Left lung (tissue), 10 donors: ENCODE data around the gene ZRANB2. TPM values are rescaled to one million over a fixed set of nuclear protein-coding genes. Genes with fewer than 3 reads are reported as not detected.

Experiments used
- ATAC-seq: fragments of 200-7000 bp; cut with Tn5 transposase; one replicate; pipeline ENCODE4 v1.9.1; 2020; ENCODE audit warnings: moderate library complexity
- DNase-seq, 4 donors: peaks; one replicate each; pipeline ENCODE4 v3.0.0-alpha.2; 2013 to 2020
- H3K27ac ChIP-seq, 2 donors: fragments of 200-600 bp; sonication (generic) in 1 of 2; one replicate each; pipeline versions ENCODE4 v1.5.0 to v1.8.0; 2020 to 2021
- H3K27me3 ChIP-seq, 2 donors: fragments of 200-600 bp; sonication (generic) in 1 of 2; one replicate each; pipeline versions ENCODE4 v1.5.0 to v1.8.0; 2020 to 2021
- H3K36me3 ChIP-seq, 2 donors: fragments of 200-600 bp; sonication (generic) in 1 of 2; one replicate each; pipeline versions ENCODE4 v1.5.0 to v1.8.0; 2020 to 2021
- H3K4me1 ChIP-seq, 2 donors: fragments of 200-600 bp; one replicate each; pipeline ENCODE4 v1.8.0; 2021
- H3K4me3 ChIP-seq, 2 donors: fragments of 200-600 bp; sonication (generic) in 1 of 2; one replicate each; pipeline versions ENCODE4 v1.5.0 to v1.8.0; 2020 to 2021; ENCODE audit warnings: mild to moderate bottlenecking in 1 of 2
- H3K9me3 ChIP-seq, 2 donors: fragments of 200-600 bp; sonication (generic) in 1 of 2; one replicate each; pipeline versions ENCODE4 v1.5.0 to v1.8.0; 2020 to 2021
- intact Hi-C, 2 donors: fragments of 100-400 bp; cut with DNase I; formaldehyde crosslinking; loops; one replicate each; pipeline versions ENCODE4 v1.11.2 to v1.14.2; 2022
- polyA plus RNA-seq, 6 donors: library from polyadenylated mRNA; unstranded; fragments of 120-200 nt; gene quantifications; one replicate each; pipeline ENCODE4 v1.2.1, GENCODE V29; 2013; ENCODE audit not compliant: insufficient read length in 6 of 6
- total RNA-seq, 2 donors: library from RNA; stranded (reverse); fragmentation: NEBNext Ultra II Directional; extraction: Animal tissue kit (Norgen Biotek cat#: 25700); gene quantifications; one replicate each; pipeline ENCODE4 v1.2.1, GENCODE V29; 2021
- TF ChIP-seq, protein P1 (sequence below), 2 donors: fragments of 200-600 bp; sonication (generic) in 1 of 2; IDR thresholded peaks; one replicate each; pipeline versions ENCODE4 v1.5.0 to v1.8.0; 2021; ENCODE audit warnings: antibody characterized with exemption in 2 of 2
- donor health status: DM: no; HTN: yes; CAD: no.
- donor health status: DM: no; HTN: no; CAD: no.

Gene ZRANB2
- total and polyA plus RNA-seq, 8 donors, result 69.8 to 244 (median 229) TPM

DNA sequence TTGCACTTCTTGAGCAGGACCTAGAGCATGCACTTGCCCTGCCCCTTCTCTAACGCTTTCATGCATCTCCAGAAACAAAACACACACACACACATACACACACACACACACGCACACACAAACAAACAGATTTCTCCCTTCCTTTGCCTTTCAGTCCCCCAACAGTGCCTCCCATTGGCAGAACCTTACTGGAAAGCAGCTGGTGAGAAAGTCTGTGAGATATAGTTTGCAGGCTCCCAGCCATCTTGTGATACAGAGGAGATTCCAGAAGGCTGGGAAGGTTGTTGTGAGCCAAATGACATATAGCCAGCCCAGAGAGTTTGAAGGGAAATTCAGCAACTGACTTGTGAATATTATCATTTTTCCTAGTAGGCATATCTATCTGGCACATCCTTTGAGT is 35.9 kb upstream of the ZRANB2 start:
- no peak for ATAC-seq
- Histone ChIP-seq H3K27ac (no peak overlapping the region), H3K27me3 (no peaks in the 10 kb centered on the region), H3K36me3 (no peaks in the 10 kb centered on the region), H3K4me3 (no peak overlapping the region), H3K4me1 (no peaks in the 10 kb centered on the region), H3K9me3 (peaks cover 0 to 9% of the 10 kb centered on the region in 2 donors)
- intact Hi-C loops, result no loop called here
- DNase-seq, result peak in 1 of 4 donors; percentile 3
- TF ChIP-seq, protein P1, sequence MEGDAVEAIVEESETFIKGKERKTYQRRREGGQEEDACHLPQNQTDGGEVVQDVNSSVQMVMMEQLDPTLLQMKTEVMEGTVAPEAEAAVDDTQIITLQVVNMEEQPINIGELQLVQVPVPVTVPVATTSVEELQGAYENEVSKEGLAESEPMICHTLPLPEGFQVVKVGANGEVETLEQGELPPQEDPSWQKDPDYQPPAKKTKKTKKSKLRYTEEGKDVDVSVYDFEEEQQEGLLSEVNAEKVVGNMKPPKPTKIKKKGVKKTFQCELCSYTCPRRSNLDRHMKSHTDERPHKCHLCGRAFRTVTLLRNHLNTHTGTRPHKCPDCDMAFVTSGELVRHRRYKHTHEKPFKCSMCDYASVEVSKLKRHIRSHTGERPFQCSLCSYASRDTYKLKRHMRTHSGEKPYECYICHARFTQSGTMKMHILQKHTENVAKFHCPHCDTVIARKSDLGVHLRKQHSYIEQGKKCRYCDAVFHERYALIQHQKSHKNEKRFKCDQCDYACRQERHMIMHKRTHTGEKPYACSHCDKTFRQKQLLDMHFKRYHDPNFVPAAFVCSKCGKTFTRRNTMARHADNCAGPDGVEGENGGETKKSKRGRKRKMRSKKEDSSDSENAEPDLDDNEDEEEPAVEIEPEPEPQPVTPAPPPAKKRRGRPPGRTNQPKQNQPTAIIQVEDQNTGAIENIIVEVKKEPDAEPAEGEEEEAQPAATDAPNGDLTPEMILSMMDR (IDR thresholded peaks at IDR 0.05), result no peak

DNA sequence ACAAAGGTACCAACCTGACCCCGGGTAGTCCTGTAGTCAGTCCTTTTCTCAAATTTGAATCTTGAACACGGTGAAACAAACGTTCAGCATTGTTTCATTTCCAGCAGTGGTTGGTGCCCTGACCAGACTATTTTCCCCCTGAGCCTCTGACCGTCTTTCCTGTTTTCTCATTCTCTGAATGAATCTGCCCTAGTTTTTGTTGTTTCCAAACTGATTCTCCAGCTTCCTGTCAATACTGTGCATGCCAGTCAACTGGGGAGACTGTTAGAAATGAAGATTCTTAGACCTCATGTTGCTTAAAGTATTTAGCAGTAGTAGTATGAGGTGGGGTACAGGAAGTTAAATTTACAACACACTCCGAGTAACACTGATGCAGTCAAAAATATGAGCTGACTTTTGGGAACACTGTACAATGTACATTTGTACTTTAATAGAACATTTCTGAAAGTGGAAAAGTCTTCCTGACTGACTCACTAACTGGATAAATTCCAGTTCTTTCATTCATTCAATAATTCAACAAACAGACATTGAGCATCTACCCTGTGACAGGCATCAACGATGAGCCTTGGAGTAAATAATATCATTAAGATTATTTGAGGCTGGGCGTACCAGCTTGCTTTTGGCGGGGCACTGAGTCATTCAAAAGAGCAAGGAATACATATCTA is 26.0 kb upstream of the ZRANB2 start:
- intact Hi-C loops, result no loop called here
- ATAC-seq, result no peak
- TF ChIP-seq, protein P1 (IDR thresholded peaks at IDR 0.05), result no peak

DNA sequence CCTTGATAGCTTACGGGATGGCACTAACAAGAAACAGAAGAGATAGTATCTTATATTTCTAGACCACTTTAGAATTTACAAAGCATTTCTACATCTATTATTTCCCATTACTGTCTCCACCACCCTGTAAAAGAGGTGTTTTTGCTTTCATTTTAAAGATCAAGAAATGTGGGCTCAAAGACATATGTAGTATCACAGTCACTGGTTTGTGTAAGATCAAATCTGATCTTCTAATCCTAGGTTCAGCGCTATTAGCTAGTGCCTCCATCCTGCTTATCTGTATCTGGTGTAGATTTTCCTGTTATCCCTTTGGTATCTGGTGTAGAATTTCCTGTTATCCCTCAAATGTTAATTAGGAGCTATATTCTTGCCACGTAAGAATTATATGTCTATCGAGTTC is 23.6 kb upstream of the ZRANB2 start:
- H3K36me3 ChIP-seq, result no peaks in the 10 kb centered on the region
- no peaks in the 10 kb centered on the region for H3K9me3 ChIP-seq
- H3K4me3 ChIP-seq, result no peak overlapping the region
- H3K27me3 ChIP-seq, result no peaks in the 10 kb centered on the region
- TF ChIP-seq, protein P1 (IDR thresholded peaks at IDR 0.05), result no peak
- DNase-seq (no peak), ATAC-seq (no peak)
- no peak overlapping the region for H3K27ac ChIP-seq
- H3K4me1 ChIP-seq, result no peaks in the 10 kb centered on the region
- intact Hi-C loops, result no loop called here

More for the DNA sequence above, 26.0 kb upstream of the ZRANB2 start:
- H3K27me3 ChIP-seq, result no peaks in the 10 kb centered on the region
- no peaks in the 10 kb centered on the region for H3K36me3 ChIP-seq
- no peaks in the 10 kb centered on the region for H3K9me3 ChIP-seq
- no peak for DNase-seq
- no peak overlapping the region for H3K4me3 ChIP-seq
- no peak overlapping the region for H3K27ac ChIP-seq
- H3K4me1 ChIP-seq, result no peaks in the 10 kb centered on the region

DNA sequence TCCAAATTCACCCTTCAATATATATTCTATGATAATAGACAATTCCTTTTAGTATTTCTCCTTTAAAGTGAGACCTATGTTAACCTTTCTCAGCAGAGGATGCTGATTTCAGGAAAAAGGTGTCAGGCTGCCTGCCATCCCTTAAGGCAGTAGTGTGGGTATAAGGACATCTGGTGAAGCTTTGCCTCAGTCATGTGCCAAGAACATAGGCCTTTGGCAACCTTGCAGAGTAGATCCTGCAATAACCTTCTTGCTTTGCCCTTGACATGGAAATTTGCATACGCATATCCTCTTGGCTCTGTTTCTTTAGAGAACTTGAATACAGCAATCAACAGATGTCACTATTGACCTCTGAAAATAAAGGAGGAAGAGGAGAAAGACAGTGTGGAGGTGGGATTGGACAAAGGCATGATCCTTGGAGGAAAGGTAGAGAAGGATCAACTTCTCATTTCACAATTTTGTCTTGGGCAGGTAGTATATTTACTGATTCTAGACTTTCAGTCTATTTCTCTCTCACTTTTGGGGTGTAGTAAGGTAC is 21.1 kb upstream of the ZRANB2 start:
- Histone ChIP-seq H3K36me3 (no peaks in the 10 kb centered on the region), H3K27me3 (no peaks in the 10 kb centered on the region), H3K9me3 (no peaks in the 10 kb centered on the region), H3K4me3 (no peak overlapping the region), H3K27ac (no peak overlapping the region), H3K4me1 (no peaks in the 10 kb centered on the region)
- intact Hi-C loops, result no loop called here
- TF ChIP-seq, protein P1 (IDR thresholded peaks at IDR 0.05), result no peak
- ATAC-seq, result no peak
- DNase-seq, result no peak

DNA sequence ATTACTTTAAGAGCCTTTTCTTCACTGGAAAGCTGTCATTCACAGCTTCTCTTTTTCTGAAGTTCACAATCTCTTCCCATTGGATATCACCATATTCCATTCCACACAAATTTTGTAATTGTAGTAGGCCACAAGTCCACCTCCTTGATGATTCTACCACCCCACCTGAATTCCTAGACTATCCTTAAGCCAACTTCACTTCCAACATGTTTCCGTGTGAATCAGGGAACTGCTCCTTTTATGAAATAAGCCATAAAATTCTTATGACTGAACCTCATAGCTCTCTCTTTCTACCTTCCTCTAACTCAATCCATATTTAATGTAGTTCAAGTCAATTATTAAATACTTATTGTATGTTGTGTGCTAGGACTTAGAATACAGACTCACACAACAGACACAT is 16.6 kb upstream of the ZRANB2 start:
- TF ChIP-seq, protein P1 (IDR thresholded peaks at IDR 0.05), result no peak
- Histone ChIP-seq H3K27me3 (no peaks in the 10 kb centered on the region), H3K4me3 (no peak overlapping the region), H3K27ac (no peak overlapping the region), H3K36me3 (no peaks in the 10 kb centered on the region), H3K9me3 (no peaks in the 10 kb centered on the region), H3K4me1 (no peaks in the 10 kb centered on the region)
- intact Hi-C loops, result no loop called here
- ATAC-seq (no peak), DNase-seq (no peak)
